ENCODE measurements around the gene ACTA1.

DNA sequence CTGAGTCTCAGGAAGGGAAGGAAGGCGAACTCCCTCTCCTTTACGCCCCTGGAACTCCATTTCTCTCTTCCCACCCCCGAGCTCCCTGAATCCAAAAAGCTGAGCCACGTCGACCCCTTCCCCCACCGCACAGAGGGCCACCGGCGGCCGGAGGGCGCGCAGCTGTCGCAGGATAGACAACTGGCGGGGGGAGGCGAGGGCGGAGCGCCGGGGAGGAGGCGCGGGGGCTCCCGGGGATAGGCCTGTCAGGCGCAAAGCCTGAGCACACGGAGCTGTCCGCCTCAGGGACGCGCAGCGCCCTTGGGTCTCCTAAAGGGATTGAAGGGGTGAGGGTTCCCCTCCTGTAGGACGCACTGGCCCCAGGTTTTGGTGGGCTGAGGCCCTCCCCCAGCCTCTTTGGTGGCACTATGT, 752 bp upstream of the ACTA1 start:
- TF ChIP-seq FOSB (CRISPR knock-in tag; IDR thresholded peaks at IDR 0.05), result no peak
- TF ChIP-seq TP53 (CRISPR knock-in tag; IDR thresholded peaks at IDR 0.05), result no peak
- TF ChIP-seq, protein P1, sequence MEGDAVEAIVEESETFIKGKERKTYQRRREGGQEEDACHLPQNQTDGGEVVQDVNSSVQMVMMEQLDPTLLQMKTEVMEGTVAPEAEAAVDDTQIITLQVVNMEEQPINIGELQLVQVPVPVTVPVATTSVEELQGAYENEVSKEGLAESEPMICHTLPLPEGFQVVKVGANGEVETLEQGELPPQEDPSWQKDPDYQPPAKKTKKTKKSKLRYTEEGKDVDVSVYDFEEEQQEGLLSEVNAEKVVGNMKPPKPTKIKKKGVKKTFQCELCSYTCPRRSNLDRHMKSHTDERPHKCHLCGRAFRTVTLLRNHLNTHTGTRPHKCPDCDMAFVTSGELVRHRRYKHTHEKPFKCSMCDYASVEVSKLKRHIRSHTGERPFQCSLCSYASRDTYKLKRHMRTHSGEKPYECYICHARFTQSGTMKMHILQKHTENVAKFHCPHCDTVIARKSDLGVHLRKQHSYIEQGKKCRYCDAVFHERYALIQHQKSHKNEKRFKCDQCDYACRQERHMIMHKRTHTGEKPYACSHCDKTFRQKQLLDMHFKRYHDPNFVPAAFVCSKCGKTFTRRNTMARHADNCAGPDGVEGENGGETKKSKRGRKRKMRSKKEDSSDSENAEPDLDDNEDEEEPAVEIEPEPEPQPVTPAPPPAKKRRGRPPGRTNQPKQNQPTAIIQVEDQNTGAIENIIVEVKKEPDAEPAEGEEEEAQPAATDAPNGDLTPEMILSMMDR (IDR thresholded peaks at IDR 0.05), result no peak
- no peak for TF ChIP-seq BHLHE40 (IDR thresholded peaks at IDR 0.05; ENCODE audit: low read depth, low read length)
- no peak for TF ChIP-seq RFX5 (IDR thresholded peaks at IDR 0.05)
- TF ChIP-seq, protein P2, sequence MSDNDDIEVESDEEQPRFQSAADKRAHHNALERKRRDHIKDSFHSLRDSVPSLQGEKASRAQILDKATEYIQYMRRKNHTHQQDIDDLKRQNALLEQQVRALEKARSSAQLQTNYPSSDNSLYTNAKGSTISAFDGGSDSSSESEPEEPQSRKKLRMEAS (IDR thresholded peaks at IDR 0.05), result no peak
- no peak for TF ChIP-seq POLR2A (IDR thresholded peaks at IDR 0.05; ENCODE audit: low read length)
- TF ChIP-seq MAFK (IDR thresholded peaks at IDR 0.05; ENCODE audit: partially characterized antibody), result no peak
- no peak for TF ChIP-seq NR3C1 (IDR thresholded peaks at IDR 0.05)
- no peak for TF ChIP-seq JUN (IDR thresholded peaks at IDR 0.05)
